RWPE2 (cell line): ENCODE measurements around the gene CFAP90.

Experiments
- ATAC-seq: fragments of 200-7000 bp; cut with Tn5 transposase; 3 replicates; pipeline ENCODE4 v1.9.1; 2021; ENCODE audit warnings: low read depth
- DNase-seq: peaks from one replicate; pipeline ENCODE4 v3.0.0-alpha.2; 2020; ENCODE audit warnings: low spot score
- H3K27ac ChIP-seq: fragments of 450-650 bp; 2 replicates; pipeline ENCODE4 v1.5.1; 2017; ENCODE audit warnings: mild to moderate bottlenecking; ENCODE audit not compliant: poor library complexity, severe bottlenecking
- H3K27me3 ChIP-seq: fragments of 250-450 bp; sonication (Bioruptor Pico); 2 replicates; pipeline ENCODE4 v1.5.1; 2021; ENCODE audit warnings: mild to moderate bottlenecking, moderate library complexity; ENCODE audit not compliant: insufficient read depth, poor library complexity, severe bottlenecking
- H3K36me3 ChIP-seq: fragments of 250-450 bp; sonication (Bioruptor Pico); 2 replicates; pipeline ENCODE4 v1.5.1; 2020; ENCODE audit warnings: low read depth, mild to moderate bottlenecking, moderate library complexity
- H3K4me1 ChIP-seq: fragments of 250-450 bp; sonication (Bioruptor Pico); 2 replicates; pipeline ENCODE4 v1.5.1; 2021; ENCODE audit warnings: mild to moderate bottlenecking, moderate library complexity; ENCODE audit not compliant: insufficient read depth, poor library complexity, severe bottlenecking
- H3K4me3 ChIP-seq: fragments of 250-450 bp; sonication (Bioruptor Pico); 2 replicates; pipeline ENCODE4 v1.5.1; 2021; ENCODE audit warnings: mild to moderate bottlenecking, moderate library complexity; ENCODE audit not compliant: severe bottlenecking
- H3K9me3 ChIP-seq: fragments of 250-450 bp; sonication (Bioruptor Pico); 2 replicates; pipeline ENCODE4 v1.5.1; 2021; ENCODE audit warnings: mild to moderate bottlenecking, moderate library complexity; ENCODE audit not compliant: severe bottlenecking
- CTCF ChIP-seq: fragments of 450-650 bp; IDR thresholded peaks from one replicate; pipeline ENCODE4 v1.5.1; 2017; ENCODE audit warnings: mild to moderate bottlenecking, moderate library complexity; ENCODE audit not compliant: poor library complexity, severe bottlenecking

Gene CFAP90

GRCh38 chr5:7803937-7804336 lies 47.0 kb downstream of the CFAP90 start:
- no peak overlapping the region for H3K27ac ChIP-seq
- no peak for TF ChIP-seq CTCF
- no peaks in the 10 kb centered on the region for H3K4me1 ChIP-seq
- DNase-seq (no peak), ATAC-seq (no peak)
- H3K27me3 ChIP-seq = no peaks in the 10 kb centered on the region
- H3K36me3 ChIP-seq = no peaks in the 10 kb centered on the region
- no peaks in the 10 kb centered on the region for H3K9me3 ChIP-seq
- no peak overlapping the region for H3K4me3 ChIP-seq

GRCh38 chr5:7802855-7803254 lies 48.1 kb downstream of the CFAP90 start:
- Histone ChIP-seq H3K27me3 (no peaks in the 10 kb centered on the region), H3K27ac (no peak overlapping the region), H3K4me3 (no peak overlapping the region), H3K4me1 (no peaks in the 10 kb centered on the region), H3K9me3 (no peaks in the 10 kb centered on the region), H3K36me3 (no peaks in the 10 kb centered on the region)
- DNase-seq (no peak), ATAC-seq (peak; percentile 66)
- no peak for TF ChIP-seq CTCF

GRCh38 chr5:7801891-7802614 lies 48.9 kb downstream of the CFAP90 start:
- Histone ChIP-seq H3K36me3 (no peaks in the 10 kb centered on the region), H3K4me1 (no peaks in the 10 kb centered on the region), H3K27me3 (no peaks in the 10 kb centered on the region), H3K9me3 (no peaks in the 10 kb centered on the region), H3K4me3 (no peak overlapping the region), H3K27ac (no peak overlapping the region)
- DNase-seq (no peak), ATAC-seq (no peak)
- TF ChIP-seq CTCF = no peak

GRCh38 chr5:7795306-7795705 lies 55.6 kb downstream of the CFAP90 start:
- H3K27me3 ChIP-seq = no peaks in the 10 kb centered on the region
- no peak overlapping the region for H3K27ac ChIP-seq
- H3K4me3 ChIP-seq = no peak overlapping the region

More at GRCh38 chr5:7795306-7795705, 55.6 kb downstream of the CFAP90 start:
- no peak for TF ChIP-seq CTCF
- H3K4me1 ChIP-seq = no peaks in the 10 kb centered on the region
- no peak for DNase-seq
- ATAC-seq = no peak
- no peaks in the 10 kb centered on the region for H3K36me3 ChIP-seq
- no peaks in the 10 kb centered on the region for H3K9me3 ChIP-seq
